Stimulated activated CD8-positive, alpha-beta memory T cell treated with anti-CD3 and anti-CD28 coated beads, Interleukin-15, amount 100 ng/mL, for 1 hour (primary cell): ENCODE results near the gene SUGCT.

Experiments
- DNase-seq: peaks from one replicate; pipeline ENCODE4 v3.0.0-alpha.2; 2020; ENCODE audit warnings: low read depth

The SUGCT gene

GRCh38 chr7:40329601-40330153 is 194.9 kb downstream of the SUGCT start:
- DNase-seq: no peak

DNA sequence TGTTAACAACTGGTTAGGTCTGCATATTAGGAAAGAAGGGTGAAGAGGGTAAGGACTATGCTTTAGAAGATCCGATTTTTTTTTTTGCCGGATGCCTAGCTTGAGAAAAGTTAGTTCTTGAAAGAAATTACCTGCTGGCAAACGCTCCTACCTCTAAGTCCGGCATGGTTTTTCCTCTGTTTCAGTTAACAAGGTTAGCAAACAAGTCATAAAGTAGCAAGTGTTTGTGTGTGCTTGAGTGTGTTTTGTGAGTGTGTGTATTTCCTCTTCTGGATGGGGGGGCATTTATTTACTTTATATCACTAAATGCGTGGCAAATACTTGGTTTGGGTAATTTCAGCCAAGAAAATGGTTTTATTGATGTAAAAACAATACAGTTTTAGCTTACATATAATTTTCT is 195.6 kb downstream of the SUGCT start:
- no peak for DNase-seq

GRCh38 chr7:40331915-40332314 is 197.1 kb downstream of the SUGCT start:
- no peak for DNase-seq

DNA sequence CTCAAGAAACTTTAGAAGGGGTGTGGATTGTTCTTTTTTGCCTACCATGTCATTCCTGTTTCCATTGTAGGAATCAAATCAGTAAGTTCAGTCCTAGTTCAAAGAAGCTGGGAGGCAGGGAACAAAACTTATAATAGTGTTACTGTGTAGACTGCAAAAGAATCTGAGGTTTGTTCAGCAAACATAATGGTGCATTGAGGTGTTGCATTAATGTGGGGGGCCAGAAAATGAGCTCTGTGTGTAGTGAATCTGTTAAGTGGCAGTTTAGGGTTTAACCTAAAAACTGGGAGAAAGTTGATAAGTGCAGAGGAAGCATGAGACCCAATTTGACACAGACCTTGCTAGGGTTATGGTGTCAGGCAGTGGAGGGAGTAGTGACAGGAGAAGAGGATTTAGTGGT is 197.7 kb downstream of the SUGCT start:
- DNase-seq: no peak

DNA sequence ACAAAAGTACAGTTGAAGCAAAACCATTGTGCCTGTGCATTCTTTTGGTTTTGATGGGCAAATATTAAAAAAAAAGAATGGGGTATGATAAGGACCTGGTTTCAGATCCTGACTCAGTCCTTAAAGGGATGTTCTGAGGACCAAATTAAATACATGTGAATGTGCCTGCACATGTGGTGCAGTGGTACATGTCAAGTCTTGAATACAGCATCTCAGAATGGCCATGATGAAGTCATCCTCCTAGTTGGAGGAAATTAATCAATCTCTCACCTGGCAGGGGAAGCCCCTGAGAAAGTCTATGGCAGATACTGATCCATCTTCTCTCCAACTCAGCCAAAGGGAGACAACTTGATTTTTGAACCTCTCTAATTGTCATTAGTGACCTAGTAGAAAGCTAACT is 207.0 kb downstream of the SUGCT start:
- no peak for DNase-seq

DNA sequence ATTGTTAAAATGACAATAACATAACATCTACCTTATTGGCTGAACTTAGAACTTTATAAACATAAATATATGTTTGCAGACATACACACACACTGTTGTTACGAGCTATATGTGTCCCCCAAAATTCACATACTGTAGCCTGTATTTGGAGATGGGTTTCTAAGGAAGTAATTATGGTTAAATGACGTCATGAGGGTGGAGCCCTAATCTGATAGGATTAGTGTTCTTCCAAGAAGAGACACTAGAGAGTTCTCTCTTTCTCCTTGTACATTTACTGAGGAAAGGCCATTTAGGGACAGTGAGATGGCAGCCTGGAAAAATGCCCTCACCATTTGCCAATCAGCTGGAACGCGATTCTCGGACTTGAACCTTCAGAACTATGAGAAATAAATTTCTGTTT is 211.7 kb downstream of the SUGCT start:
- DNase-seq: no peak

DNA sequence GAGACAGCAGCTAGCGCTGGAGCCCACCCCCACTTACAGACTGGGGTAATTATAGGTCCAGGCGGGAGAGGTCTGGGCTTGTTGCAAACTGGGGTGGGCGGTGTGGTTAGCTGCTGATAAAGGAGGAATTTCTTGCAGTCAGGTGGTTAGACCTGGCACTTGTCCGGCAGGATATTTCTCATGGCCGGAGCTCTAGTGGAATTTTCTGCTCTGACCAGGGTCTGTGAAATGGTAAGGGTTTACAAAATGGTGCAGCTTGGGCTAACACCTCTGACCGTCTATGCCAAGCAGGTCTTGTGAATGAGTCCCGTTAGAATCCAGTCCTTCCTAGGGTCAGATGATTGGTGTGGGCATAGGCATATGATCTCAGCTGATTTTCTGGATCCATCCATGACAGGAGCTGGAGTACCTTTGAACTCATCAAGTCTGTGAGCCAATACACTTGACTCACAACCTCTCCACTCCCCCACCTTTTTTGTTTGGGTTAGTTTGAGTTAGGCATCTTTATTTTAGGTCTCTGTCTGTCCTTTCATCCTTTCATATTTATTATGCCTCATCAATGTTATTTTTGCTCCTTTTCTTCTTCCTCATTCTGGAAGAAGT is 213.4 kb downstream of the SUGCT start:
- no peak for DNase-seq

GRCh38 chr7:40350100-40350499 is 215.3 kb downstream of the SUGCT start:
- no peak for DNase-seq

GRCh38 chr7:40354711-40355110 is 219.9 kb downstream of the SUGCT start:
- DNase-seq: no peak

- no peak for DNase-seq
Observed at GRCh38 chr7:40356312-40356711, 221.5 kb downstream of the SUGCT start.

- no peak for DNase-seq
Observed at GRCh38 chr7:40356871-40357709, 222.3 kb downstream of the SUGCT start.

- DNase-seq: no peak
Observed at GRCh38 chr7:40369641-40370277, 235.0 kb downstream of the SUGCT start.

DNA sequence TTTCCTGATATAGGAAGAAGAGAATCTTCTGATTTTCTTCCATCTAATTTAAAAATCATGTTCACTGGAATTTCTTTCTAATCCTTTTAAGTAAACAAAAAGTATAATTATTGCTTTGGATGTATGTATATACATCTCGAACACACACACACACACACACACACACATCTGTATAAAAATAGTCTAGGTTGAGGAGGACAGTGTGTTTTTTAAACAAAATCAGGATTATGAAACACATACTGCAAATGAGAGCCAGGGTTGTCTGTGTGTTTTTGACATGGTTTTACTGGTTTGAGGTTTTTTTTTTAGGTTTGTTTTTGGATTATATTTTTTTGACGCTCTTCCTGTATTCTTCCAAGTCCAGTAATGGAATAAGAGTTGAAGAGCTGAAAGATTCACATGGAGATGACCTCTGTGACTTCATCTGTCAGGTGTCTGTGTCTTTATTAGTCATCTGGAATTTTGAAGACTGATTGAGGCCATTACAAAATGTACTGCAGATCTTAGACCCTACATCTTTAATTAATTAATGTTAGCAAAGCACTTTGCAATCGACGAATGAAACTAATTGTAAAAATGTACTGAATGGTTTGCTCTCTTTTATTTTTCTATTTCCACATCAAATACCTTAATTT is 237.1 kb downstream of the SUGCT start:
- no peak for DNase-seq

DNA sequence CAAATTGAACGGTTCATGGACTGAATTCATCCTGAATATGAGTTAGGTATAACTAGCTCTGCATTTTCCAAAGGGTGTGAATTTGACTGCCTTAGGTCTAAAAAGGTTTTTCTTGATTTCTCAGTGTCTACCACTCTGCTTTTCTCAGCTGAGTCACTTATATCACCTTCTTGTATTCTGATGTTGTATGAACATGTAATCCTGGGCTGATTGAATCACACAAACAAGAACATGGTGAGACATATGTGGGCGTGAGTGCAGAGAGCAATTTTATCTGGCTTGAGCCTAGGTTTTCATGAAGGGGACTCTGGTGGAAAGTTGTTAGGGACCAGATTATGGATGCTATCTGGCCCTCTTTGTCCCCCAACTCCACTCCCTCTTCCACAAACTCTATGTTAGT is 239.8 kb downstream of the SUGCT start:
- DNase-seq: no peak

GRCh38 chr7:40380111-40380510 is 245.3 kb downstream of the SUGCT start:
- no peak for DNase-seq

- DNase-seq: no peak
Observed at GRCh38 chr7:40382145-40382544, 247.3 kb downstream of the SUGCT start.

GRCh38 chr7:40393660-40394059 is 258.9 kb downstream of the SUGCT start:
- DNase-seq: no peak

DNA sequence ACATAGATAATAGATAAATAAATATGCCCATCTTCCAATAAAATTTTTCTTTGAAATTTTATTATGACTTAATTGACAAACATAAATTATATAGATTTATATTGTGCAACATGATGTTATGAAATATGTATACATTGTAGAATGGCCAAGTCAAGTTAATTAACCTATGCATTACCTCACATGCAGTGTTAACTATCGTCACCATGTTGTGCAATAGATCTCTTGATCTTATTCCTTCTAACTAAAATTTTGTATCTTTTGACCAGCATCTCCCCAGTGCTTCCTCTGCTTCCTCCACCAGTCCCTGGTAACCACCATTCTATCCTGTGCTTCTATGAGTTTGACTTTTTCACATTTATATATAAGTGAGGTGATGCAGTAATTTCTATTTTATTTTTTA is 259.6 kb downstream of the SUGCT start:
- DNase-seq: no peak

- DNase-seq: no peak
Observed at GRCh38 chr7:40400525-40400924, 265.7 kb downstream of the SUGCT start.

DNA sequence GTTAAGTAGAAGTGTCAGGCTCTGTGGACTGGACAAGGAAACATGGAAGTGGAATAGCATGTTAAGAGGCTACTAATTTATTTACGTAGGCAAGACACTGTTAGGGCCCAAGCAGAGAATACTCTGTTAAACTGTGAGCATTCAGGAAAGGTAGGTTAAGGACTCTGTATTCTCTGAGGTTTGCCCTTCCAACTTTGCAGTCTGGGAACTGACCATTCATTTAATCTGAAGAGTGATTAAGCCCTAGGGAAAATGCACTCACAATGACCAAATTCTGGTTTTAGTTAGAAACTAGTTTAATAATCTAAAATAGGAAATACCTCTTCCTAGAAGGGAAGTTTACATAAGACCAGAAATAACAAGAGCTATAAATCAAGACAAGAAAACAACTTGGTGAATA is 266.6 kb downstream of the SUGCT start:
- no peak for DNase-seq

GRCh38 chr7:40402661-40403060 is 267.9 kb downstream of the SUGCT start:
- DNase-seq: no peak

DNA sequence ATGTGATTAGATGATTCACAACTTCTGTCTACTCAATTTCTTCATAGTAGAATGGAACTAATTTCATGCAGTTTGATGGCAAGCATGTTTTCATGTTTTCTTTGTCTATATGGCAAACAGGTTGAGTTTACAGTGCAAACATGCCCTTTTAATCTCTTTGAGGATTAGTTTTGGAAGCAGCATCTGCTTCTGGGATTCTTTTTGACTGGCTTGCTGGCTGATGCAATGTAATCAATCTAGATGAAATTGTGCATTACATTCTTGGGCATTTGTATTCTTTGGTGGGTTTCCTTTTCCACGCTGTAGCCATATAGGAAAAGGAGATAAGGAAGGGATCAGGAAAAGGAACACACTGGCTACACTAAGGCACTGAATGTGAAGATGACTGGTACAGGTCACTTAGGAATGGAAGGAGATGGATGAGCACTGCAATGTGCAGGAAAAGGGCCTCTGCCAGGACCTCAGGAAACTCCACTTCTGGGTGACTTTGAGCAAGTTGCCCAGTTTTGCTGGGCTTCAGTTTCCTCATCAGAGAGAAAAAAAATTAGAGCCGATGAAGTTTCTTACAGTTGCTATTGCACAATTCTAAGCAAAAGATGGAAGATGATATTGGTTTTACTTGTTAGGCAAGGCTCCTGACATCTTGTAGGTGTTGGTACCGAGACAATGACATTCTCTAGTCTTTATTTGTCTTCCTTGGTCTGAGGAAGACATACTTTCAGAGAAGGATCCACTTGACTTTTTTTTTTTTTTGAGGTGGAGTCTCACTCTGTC is 269.1 kb downstream of the SUGCT start:
- no peak for DNase-seq
